ENCODE measurements around the gene TMEM11. TPM values are rescaled to one million over a fixed set of nuclear protein-coding genes. Genes with fewer than 3 reads are reported as not detected.
"Not testable (repeated sequence)": the region's sequence is repeated elsewhere in the genome, so short reads cannot be mapped to it uniquely, and the experiment has no call there.

Gene TMEM11
- total and polyA plus RNA-seq, 4 donors, result 9.3 to 20.8 (median 11.6) TPM

DNA sequence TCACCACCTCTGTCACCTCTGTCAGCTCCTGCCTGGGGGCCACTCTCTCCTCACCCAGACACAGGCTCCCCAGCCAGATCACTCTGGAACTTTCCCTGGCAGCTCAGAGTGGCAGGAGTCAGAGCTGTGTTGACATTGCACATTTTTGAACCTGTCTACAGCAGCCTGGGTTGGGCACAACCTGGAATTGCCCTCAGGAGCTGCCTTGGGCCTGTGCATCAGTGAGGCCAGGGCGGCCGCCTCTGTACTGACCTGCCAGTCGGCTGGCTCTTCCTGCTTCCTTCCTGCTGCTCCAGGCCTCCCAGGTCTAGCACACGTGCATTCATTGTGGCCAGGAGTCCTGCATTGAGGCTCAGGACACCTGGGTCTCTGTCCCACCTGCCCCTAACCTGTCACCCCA, 14.2 kb upstream of the TMEM11 start:
- H3K4me3 ChIP-seq (ENCODE audit: low read depth in 1 of 3, low read length in 3 of 3), result no peak overlapping the region
- no peak for DNase-seq (ENCODE audit: low spot score)
- no peaks in the 10 kb centered on the region for H3K4me1 ChIP-seq (ENCODE audit: control insufficient read depth in 4 of 4, insufficient read depth in 4 of 4, low read length in 3 of 4)
- TF ChIP-seq HNF4G (IDR thresholded peaks at IDR 0.05), result no peak
- TF ChIP-seq, protein P1, sequence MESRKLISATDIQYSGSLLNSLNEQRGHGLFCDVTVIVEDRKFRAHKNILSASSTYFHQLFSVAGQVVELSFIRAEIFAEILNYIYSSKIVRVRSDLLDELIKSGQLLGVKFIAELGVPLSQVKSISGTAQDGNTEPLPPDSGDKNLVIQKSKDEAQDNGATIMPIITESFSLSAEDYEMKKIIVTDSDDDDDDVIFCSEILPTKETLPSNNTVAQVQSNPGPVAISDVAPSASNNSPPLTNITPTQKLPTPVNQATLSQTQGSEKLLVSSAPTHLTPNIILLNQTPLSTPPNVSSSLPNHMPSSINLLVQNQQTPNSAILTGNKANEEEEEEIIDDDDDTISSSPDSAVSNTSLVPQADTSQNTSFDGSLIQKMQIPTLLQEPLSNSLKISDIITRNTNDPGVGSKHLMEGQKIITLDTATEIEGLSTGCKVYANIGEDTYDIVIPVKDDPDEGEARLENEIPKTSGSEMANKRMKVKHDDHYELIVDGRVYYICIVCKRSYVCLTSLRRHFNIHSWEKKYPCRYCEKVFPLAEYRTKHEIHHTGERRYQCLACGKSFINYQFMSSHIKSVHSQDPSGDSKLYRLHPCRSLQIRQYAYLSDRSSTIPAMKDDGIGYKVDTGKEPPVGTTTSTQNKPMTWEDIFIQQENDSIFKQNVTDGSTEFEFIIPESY (IDR thresholded peaks at IDR 0.05), result no peak
- TF ChIP-seq JUND (IDR thresholded peaks at IDR 0.05), result no peak
- no peak for TF ChIP-seq YY1 (IDR thresholded peaks at IDR 0.05)
- no peak for TF ChIP-seq TAF1 (conservative IDR thresholded peaks at IDR 0.05)
- no peak for TF ChIP-seq CTCF (IDR thresholded peaks at IDR 0.05; ENCODE audit: low read depth, low read length, missing input control)
- no peak for TF ChIP-seq SP1 (IDR thresholded peaks at IDR 0.05)
- no peak for TF ChIP-seq FOXA1 (IDR thresholded peaks at IDR 0.05)
- no peak for TF ChIP-seq RAD21 (IDR thresholded peaks at IDR 0.05)
- no peak for TF ChIP-seq EGR1 (IDR thresholded peaks at IDR 0.05; ENCODE audit: low read depth in 2 of 2)
- TF ChIP-seq MAX (IDR thresholded peaks at IDR 0.05), result no peak
- WGBS, result 82% methylated on average over 4 of the region's 4 CpGs
- no peaks in the 10 kb centered on the region for H3K36me3 ChIP-seq (ENCODE audit: control insufficient read depth in 4 of 4, insufficient read depth in 3 of 4, low read depth in 1 of 4, low read length in 3 of 4)
- H3K9me3 ChIP-seq (ENCODE audit: control insufficient read depth in 4 of 4, low read length in 3 of 4), result peaks cover 0 to 2% (median 0%) of the 10 kb centered on the region in 4 donors
- no peak overlapping the region for H3K27ac ChIP-seq (ENCODE audit: low read depth in 1 of 2, low read length in 2 of 2)
- H3K9ac ChIP-seq (ENCODE audit: low read depth in 1 of 2, low read length in 2 of 2), result no peak overlapping the region
- no peaks in the 10 kb centered on the region for H3K27me3 ChIP-seq (ENCODE audit: control insufficient read depth in 4 of 4, insufficient read depth in 4 of 4, low read length in 3 of 4)

DNA sequence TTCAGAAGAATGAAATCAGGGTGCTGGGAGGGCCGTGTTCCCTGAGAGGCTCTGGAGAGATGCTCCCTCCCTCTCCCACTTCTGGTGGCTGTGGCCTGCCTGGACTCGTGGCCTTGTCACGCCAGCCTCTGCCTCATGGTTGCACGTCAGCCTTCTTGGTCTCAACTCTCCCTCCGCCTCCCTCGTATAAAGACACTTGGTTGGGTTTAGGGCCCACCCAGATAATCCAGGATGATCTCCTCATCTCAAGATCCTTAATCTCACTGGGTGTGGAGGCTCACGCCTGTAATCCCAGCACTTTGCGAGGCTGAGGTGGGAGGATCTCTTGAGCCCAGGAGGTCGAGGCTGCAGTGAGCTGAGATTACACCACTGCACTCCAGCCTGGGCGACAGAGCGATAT, 13.3 kb upstream of the TMEM11 start:
- not testable (repeated sequence) for H3K27me3 ChIP-seq (ENCODE audit: control insufficient read depth in 4 of 4, insufficient read depth in 4 of 4, low read length in 3 of 4); H3K27ac ChIP-seq (ENCODE audit: low read depth in 1 of 2, low read length in 2 of 2); H3K4me3 ChIP-seq (ENCODE audit: low read depth in 1 of 3, low read length in 3 of 3); H3K9me3 ChIP-seq (ENCODE audit: control insufficient read depth in 4 of 4, low read length in 3 of 4); H3K4me1 ChIP-seq (ENCODE audit: control insufficient read depth in 4 of 4, insufficient read depth in 4 of 4, low read length in 3 of 4); H3K36me3 ChIP-seq (ENCODE audit: control insufficient read depth in 4 of 4, insufficient read depth in 3 of 4, low read depth in 1 of 4, low read length in 3 of 4); H3K9ac ChIP-seq (ENCODE audit: low read depth in 1 of 2, low read length in 2 of 2); DNase-seq (ENCODE audit: low spot score)
- WGBS, result 94% methylated on average over 11 of the region's 11 CpGs

- WGBS, result 96% methylated on average over 6 of the region's 6 CpGs
- TF ChIP-seq MAX (IDR thresholded peaks at IDR 0.05) (no peak), CTCF (IDR thresholded peaks at IDR 0.05; ENCODE audit: low read depth, low read length, missing input control) (no peak), FOXA2 (IDR thresholded peaks at IDR 0.05) (no peak), JUND (IDR thresholded peaks at IDR 0.05) (no peak), YY1 (IDR thresholded peaks at IDR 0.05) (no peak), FOXA1 (IDR thresholded peaks at IDR 0.05) (no peak), GABPA (IDR thresholded peaks at IDR 0.05 in 1 of 2, conservative IDR thresholded peaks at IDR 0.05 in 1 of 2) (no peak), ATF3 (IDR thresholded peaks at IDR 0.05) (no peak), HNF4G (IDR thresholded peaks at IDR 0.05) (no peak), RXRA (IDR thresholded peaks at IDR 0.05) (no peak)
- TF ChIP-seq, protein P2, sequence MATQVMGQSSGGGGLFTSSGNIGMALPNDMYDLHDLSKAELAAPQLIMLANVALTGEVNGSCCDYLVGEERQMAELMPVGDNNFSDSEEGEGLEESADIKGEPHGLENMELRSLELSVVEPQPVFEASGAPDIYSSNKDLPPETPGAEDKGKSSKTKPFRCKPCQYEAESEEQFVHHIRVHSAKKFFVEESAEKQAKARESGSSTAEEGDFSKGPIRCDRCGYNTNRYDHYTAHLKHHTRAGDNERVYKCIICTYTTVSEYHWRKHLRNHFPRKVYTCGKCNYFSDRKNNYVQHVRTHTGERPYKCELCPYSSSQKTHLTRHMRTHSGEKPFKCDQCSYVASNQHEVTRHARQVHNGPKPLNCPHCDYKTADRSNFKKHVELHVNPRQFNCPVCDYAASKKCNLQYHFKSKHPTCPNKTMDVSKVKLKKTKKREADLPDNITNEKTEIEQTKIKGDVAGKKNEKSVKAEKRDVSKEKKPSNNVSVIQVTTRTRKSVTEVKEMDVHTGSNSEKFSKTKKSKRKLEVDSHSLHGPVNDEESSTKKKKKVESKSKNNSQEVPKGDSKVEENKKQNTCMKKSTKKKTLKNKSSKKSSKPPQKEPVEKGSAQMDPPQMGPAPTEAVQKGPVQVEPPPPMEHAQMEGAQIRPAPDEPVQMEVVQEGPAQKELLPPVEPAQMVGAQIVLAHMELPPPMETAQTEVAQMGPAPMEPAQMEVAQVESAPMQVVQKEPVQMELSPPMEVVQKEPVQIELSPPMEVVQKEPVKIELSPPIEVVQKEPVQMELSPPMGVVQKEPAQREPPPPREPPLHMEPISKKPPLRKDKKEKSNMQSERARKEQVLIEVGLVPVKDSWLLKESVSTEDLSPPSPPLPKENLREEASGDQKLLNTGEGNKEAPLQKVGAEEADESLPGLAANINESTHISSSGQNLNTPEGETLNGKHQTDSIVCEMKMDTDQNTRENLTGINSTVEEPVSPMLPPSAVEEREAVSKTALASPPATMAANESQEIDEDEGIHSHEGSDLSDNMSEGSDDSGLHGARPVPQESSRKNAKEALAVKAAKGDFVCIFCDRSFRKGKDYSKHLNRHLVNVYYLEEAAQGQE (IDR thresholded peaks at IDR 0.05), result no peak
These were observed 9.1 kb upstream of the TMEM11 start for GRCh38 chr17:21223086-21223485.

More at GRCh38 chr17:21223086-21223485, 9.1 kb upstream of the TMEM11 start:
- H3K36me3 ChIP-seq (ENCODE audit: control insufficient read depth in 4 of 4, insufficient read depth in 3 of 4, low read depth in 1 of 4, low read length in 3 of 4), result peaks cover 0 to 2% (median 0%) of the 10 kb centered on the region in 4 donors
- H3K27me3 ChIP-seq (ENCODE audit: control insufficient read depth in 4 of 4, insufficient read depth in 4 of 4, low read length in 3 of 4), result no peaks in the 10 kb centered on the region
- no peaks in the 10 kb centered on the region for H3K9me3 ChIP-seq (ENCODE audit: control insufficient read depth in 4 of 4, low read length in 3 of 4)
- H3K4me1 ChIP-seq (ENCODE audit: control insufficient read depth in 4 of 4, insufficient read depth in 4 of 4, low read length in 3 of 4), result no peaks in the 10 kb centered on the region
- no peak overlapping the region for H3K4me3 ChIP-seq (ENCODE audit: low read depth in 1 of 3, low read length in 3 of 3)
- H3K9ac ChIP-seq (ENCODE audit: low read depth in 1 of 2, low read length in 2 of 2), result no peak overlapping the region
- no peak for DNase-seq (ENCODE audit: low spot score)
- no peak overlapping the region for H3K27ac ChIP-seq (ENCODE audit: low read depth in 1 of 2, low read length in 2 of 2)

Measured in liver (tissue), 9 donors.